Heart left ventricle (tissue), 16 donors: ENCODE results near the gene ATF7. TPM values are rescaled to one million over a fixed set of nuclear protein-coding genes. Genes with fewer than 3 reads are reported as not detected.

Experiments
- ATAC-seq, 4 donors: fragments of 200-7000 bp; cut with Tn5 transposase; one replicate each; pipeline ENCODE4 v1.9.1; 2020 to 2022; ENCODE audit warnings: moderate library complexity in 4 of 4, mild to moderate bottlenecking in 3 of 4, moderate number of reproducible peaks in 1 of 4
- DNase-seq, 5 donors: peaks; one replicate each; pipeline ENCODE4 v3.0.0-alpha.2; 2020
- H3K27ac ChIP-seq, 12 donors: fragments of 200-600 bp; sonication (generic) in 4 of 12; one replicate each; pipeline versions ENCODE4 v1.5.0 to v1.8.0; 2016 to 2022; ENCODE audit warnings: mild to moderate bottlenecking in 2 of 12
- H3K27me3 ChIP-seq, 9 donors: fragments of 200-600 bp; sonication (generic) in 2 of 9; one replicate each; pipeline versions ENCODE4 v1.5.1 to v1.8.0; 2016 to 2022; ENCODE audit warnings: mild to moderate bottlenecking in 3 of 9
- H3K36me3 ChIP-seq, 9 donors: fragments of 200-600 bp; sonication (generic) in 2 of 9; one replicate each; pipeline versions ENCODE4 v1.5.0 to v1.8.0; 2018 to 2022; ENCODE audit warnings: mild to moderate bottlenecking in 2 of 9
- H3K4me1 ChIP-seq, 12 donors: fragments of 200-600 bp; sonication (generic) in 4 of 12; one replicate each; pipeline versions ENCODE4 v1.5.0 to v1.8.0; 2016 to 2022; ENCODE audit warnings: mild to moderate bottlenecking in 3 of 12
- H3K4me3 ChIP-seq, 12 donors: fragments of 200-600 bp; sonication (generic) in 4 of 12; one replicate each; pipeline versions ENCODE4 v1.5.0 to v1.8.0; 2017 to 2022; ENCODE audit warnings: mild to moderate bottlenecking in 9 of 12, moderate library complexity in 4 of 12
- H3K9me3 ChIP-seq, 12 donors: fragments of 200-600 bp; sonication (generic) in 4 of 12; one replicate each; pipeline versions ENCODE4 v1.5.0 to v1.8.0; 2016 to 2022; ENCODE audit warnings: mild to moderate bottlenecking in 1 of 12
- CTCF ChIP-seq, 12 donors: fragments of 200-600 bp; sonication (generic) in 4 of 12; IDR thresholded peaks; one replicate each; pipeline versions ENCODE4 v1.5.0 to v1.8.0; 2018 to 2022; ENCODE audit warnings: antibody characterized with exemption in 12 of 12, mild to moderate bottlenecking in 5 of 12
- POLR2A ChIP-seq, 2 donors: fragments of 450-650 bp; IDR thresholded peaks; one replicate each; pipeline ENCODE4 v1.6.1; 2017; ENCODE audit warnings: antibody characterized with exemption in 2 of 2, mild to moderate bottlenecking in 2 of 2, moderate library complexity in 2 of 2
- WGBS, 4 donors: extraction: QIAGEN DNeasy Blood & Tissue Kit in 2 of 4; methylation state at CpG; one replicate each; pipeline versions ENCODE4 v1.1.5 to v1.1.7; 2013 to 2018; 5-methylcytosine and 5-hydroxymethylcytosine counted together
- intact Hi-C, 10 donors: fragments of 100-400 bp; cut with DNase I; formaldehyde crosslinking; loops; one replicate each; pipeline versions ENCODE4 v1.11.1 to v1.14.2; 2022
- polyA plus RNA-seq, 2 donors: library from polyadenylated mRNA; stranded (reverse); fragments of 200-250 nt; gene quantifications; one replicate each; pipeline ENCODE4 v1.2.3, GENCODE V29; 2013
- total RNA-seq, 9 donors: library from RNA; depleted of rRNA in 2 of 9; stranded (reverse); fragments of >200 nt in 2 of 9; fragmentation: NEBNext Ultra II Directional in 3 of 9; extraction: Animal tissue kit (Norgen Biotek cat#: 25700) in 3 of 9; gene quantifications; one replicate each; pipeline versions ENCODE4 v1.1.0 to v1.2.4, GENCODE V29; 2016 to 2023
- donor health status: ischemic (EF 13 %, LVEDD 7.1; RV severe dilation, severe dysfunction).
- donor health status: healthy with polysubstance abuse.
- donor health status: DM: no; HTN: yes; CAD: no.
- donor health status: DM: no; HTN: no; CAD: no.
- donor health status: ischemic (EF 25% LVEDD 6.9; RV normal size, moderate dysfunction).
- donor health status: ischemic (EF 25% LVEDD 5.7; RV mildly dilated, moderate dysfunction).
- donor health status: healthy.
- donor health status: DM: yes; HTN: yes; CAD: no.
- donor health status: ischemic (EF 35%, LVEDD 5.7; RV mildly dilated, moderate dysfunction).
- donor health status: nonischemic (EF 11% LVEDD 7.7; RV severe dilation, severe dysfunction).
- donor health status: DM: yes; HTN: yes; CAD: no.
- donor health status: PGD.
- donor health status: ischemic (EF 29% LVEDD 5.4; RV normal size, mild dysfunction).
- donor health status: nonischemic (EF 23%, LVEDD 6.1; RV moderate dilation, normal function).

Gene ATF7
- total and polyA plus RNA-seq, 11 donors, result 20.0 to 43.2 (median 31.8) TPM

GRCh38 chr12:53624956-53625355 lies 1.2 kb downstream of the ATF7 start:
- ATAC-seq, result no peak
- Histone ChIP-seq H3K36me3 (peaks cover 0 to 9% (median 0%) of the 10 kb centered on the region in 9 donors), H3K4me3 (peak overlapping the region; percentile 49 to 94 (median 71)), H3K9me3 (no peaks in the 10 kb centered on the region), H3K27ac (peak overlapping the region; percentile 88 to 98 (median 96)), H3K27me3 (no peaks in the 10 kb centered on the region), H3K4me1 (peaks cover 0 to 55% (median 29%) of the 10 kb centered on the region in 12 donors)
- WGBS, 4 donors, result 31 to 49% (median 37%) methylated on average over 4 of the region's 4 CpGs
- TF ChIP-seq POLR2A (IDR thresholded peaks at IDR 0.05) (no peak), CTCF (IDR thresholded peaks at IDR 0.05) (no peak)
- DNase-seq, result no peak
- intact Hi-C loops, result loop anchor here in 8 of 10 donors (1.0 to 10.0 kb wide), 8 partner anchors 34 to 80 kb away; partner anchors contain the start of gene ATP5MC2 (in 7 of the 8)

GRCh38 chr12:53624458-53624857 lies 1.7 kb downstream of the ATF7 start:
- ATAC-seq (no peak), DNase-seq (no peak)
- TF ChIP-seq POLR2A (IDR thresholded peaks at IDR 0.05) (no peak), CTCF (IDR thresholded peaks at IDR 0.05) (no peak)
- Histone ChIP-seq H3K27me3 (no peaks in the 10 kb centered on the region), H3K9me3 (no peaks in the 10 kb centered on the region), H3K27ac (peak overlapping the region; percentile 88 to 98 (median 96)), H3K4me3 (peak overlapping the region in 10 of 12 donors; percentile 66 to 94 (median 74)), H3K36me3 (peaks cover 0 to 9% (median 0%) of the 10 kb centered on the region in 9 donors), H3K4me1 (peaks cover 0 to 60% (median 29%) of the 10 kb centered on the region in 12 donors)
- intact Hi-C loops, result loop anchor here in 7 of 10 donors (2.0 to 10.0 kb wide), 5 partner anchors 34 to 80 kb away; partner anchors contain the start of gene ATP5MC2 (in 2 of the 7)
- 39 to 66% (median 48%) methylated on average over 3 of the region's 3 CpGs for WGBS, 4 donors

- ATAC-seq, result no peak
- peak in 1 of 5 donors; percentile 35 for DNase-seq
- Histone ChIP-seq H3K27me3 (no peaks in the 10 kb centered on the region), H3K27ac (peak overlapping the region; percentile 29 to 98 (median 96)), H3K36me3 (peaks cover 0 to 9% (median 0%) of the 10 kb centered on the region in 9 donors), H3K4me3 (peak overlapping the region in 10 of 12 donors; percentile 66 to 94 (median 74)), H3K9me3 (no peaks in the 10 kb centered on the region), H3K4me1 (peaks cover 0 to 66% (median 34%) of the 10 kb centered on the region in 12 donors)
- TF ChIP-seq POLR2A (IDR thresholded peaks at IDR 0.05) (no peak), CTCF (IDR thresholded peaks at IDR 0.05) (no peak)
- WGBS, 4 donors, result 10 to 20% (median 12%) methylated on average over 7 of the region's 7 CpGs
- intact Hi-C loops, result loop anchor here in 7 of 10 donors (2.0 to 10.0 kb wide), 5 partner anchors 35 to 79 kb away; partner anchors contain the start of gene ATP5MC2 (in 2 of the 7)
These were observed 2.4 kb downstream of the ATF7 start for GRCh38 chr12:53623548-53624385.

GRCh38 chr12:53622724-53623123 lies 3.5 kb downstream of the ATF7 start:
- H3K4me3 ChIP-seq, result peak overlapping the region in 1 of 12 donors; percentile 77
- no peak for TF ChIP-seq CTCF (IDR thresholded peaks at IDR 0.05)
- TF ChIP-seq POLR2A (IDR thresholded peaks at IDR 0.05), result no peak
- H3K4me1 ChIP-seq, result peaks cover 2 to 77% (median 40%) of the 10 kb centered on the region in 12 donors
- ATAC-seq (no peak), DNase-seq (no peak)
- peaks cover 0 to 9% (median 0%) of the 10 kb centered on the region in 9 donors for H3K36me3 ChIP-seq
- H3K27ac ChIP-seq, result peak overlapping the region in 5 of 12 donors; percentile 0 to 96 (median 89)
- no peaks in the 10 kb centered on the region for H3K27me3 ChIP-seq
- no peaks in the 10 kb centered on the region for H3K9me3 ChIP-seq
- WGBS, 4 donors, result 87 to 98% (median 92%) methylated on average over 5 of the region's 5 CpGs
- intact Hi-C loops, result loop anchor here in 4 of 10 donors (10.0 kb wide), 2 partner anchors 52 to 78 kb away; partner anchors contain the start of gene ATP5MC2 (in 1 of the 4)
